ENCODE data around the gene ACOD1. TPM values are rescaled to one million over a fixed set of nuclear protein-coding genes. Genes with fewer than 3 reads are reported as not detected.
"Not testable (repeated sequence)": the region's sequence is repeated elsewhere in the genome, so short reads cannot be mapped to it uniquely, and the experiment has no call there.

ACOD1 gene
- total RNA-seq, 2 experiments from 2014 or later: not detected

- CTCF ChIA-PET: no interaction called here
- POLR2A ChIA-PET: no interaction called here
Observed at GRCh38 chr13:76944456-76944855, 3.9 kb upstream of the ACOD1 start.

GRCh38 chr13:76950101-76950500 is 1.8 kb downstream of the ACOD1 start:
- ChIA-PET CTCF (no interaction called here), POLR2A (no interaction called here)

- ChIA-PET CTCF (no interaction called here), POLR2A (no interaction called here)
Observed at GRCh38 chr13:76953968-76954367, 5.7 kb downstream of the ACOD1 start.

GRCh38 chr13:76954538-76954937 is 6.2 kb downstream of the ACOD1 start:
- ChIA-PET POLR2A (no interaction called here), CTCF (no interaction called here)

GRCh38 chr13:76955193-76955592 is 6.9 kb downstream of the ACOD1 start:
- POLR2A ChIA-PET: no interaction called here
- CTCF ChIA-PET: no interaction called here

GRCh38 chr13:76955661-76956060 is 7.3 kb downstream of the ACOD1 start:
- POLR2A ChIA-PET: no interaction called here

GRCh38 chr13:76958841-76959432 is 10.6 kb downstream of the ACOD1 start:
- ChIA-PET CTCF (no interaction called here), POLR2A (no interaction called here)

More at GRCh38 chr13:76955661-76956060, 7.3 kb downstream of the ACOD1 start:
- CTCF ChIA-PET: no interaction called here

GRCh38 chr13:76959734-76960133 is 11.4 kb downstream of the ACOD1 start:
- CTCF ChIA-PET, POLR2A ChIA-PET: not testable (repeated sequence)

GRCh38 chr13:76965759-76966421 is 17.6 kb downstream of the ACOD1 start:
- POLR2A ChIA-PET: no interaction called here

GRCh38 chr13:76967031-76967430 is 18.7 kb downstream of the ACOD1 start:
- CTCF ChIA-PET: no interaction called here
- POLR2A ChIA-PET: no interaction called here

More at GRCh38 chr13:76965759-76966421, 17.6 kb downstream of the ACOD1 start:
- CTCF ChIA-PET: interaction anchor here (1.7 kb wide), 1 partner anchor 14 kb away, joined by 4 read pairs; no protein-coding TSS in a partner anchor

GRCh38 chr13:76968041-76968440 is 19.7 kb downstream of the ACOD1 start:
- POLR2A ChIA-PET: no interaction called here
- CTCF ChIA-PET: no interaction called here

GRCh38 chr13:76969488-76970365 is 21.4 kb downstream of the ACOD1 start:
- ChIA-PET POLR2A (no interaction called here), CTCF (interaction anchor here (1.6 kb wide), 1 partner anchor 11 kb away, joined by 6 read pairs; no protein-coding TSS in a partner anchor)

GRCh38 chr13:76971215-76971614 is 22.9 kb downstream of the ACOD1 start:
- ChIA-PET CTCF (no interaction called here), POLR2A (no interaction called here)

GRCh38 chr13:76971851-76972829 is 23.8 kb downstream of the ACOD1 start:
- ChIA-PET CTCF (no interaction called here), POLR2A (no interaction called here)

GRCh38 chr13:76973920-76974617 is 25.8 kb downstream of the ACOD1 start:
- ChIA-PET CTCF (no interaction called here), POLR2A (no interaction called here)

- ChIA-PET POLR2A (no interaction called here), CTCF (no interaction called here)
Observed at GRCh38 chr13:76974618-76974975, 26.3 kb downstream of the ACOD1 start.

- CTCF ChIA-PET: interaction anchor here (1.3 kb wide), 1 partner anchor 15 kb away, joined by 4 read pairs; no protein-coding TSS in a partner anchor
- POLR2A ChIA-PET: no interaction called here
Observed at GRCh38 chr13:76975863-76976262, 27.6 kb downstream of the ACOD1 start.

- ChIA-PET CTCF (interaction anchor here (1.3 kb wide), 1 partner anchor 14 kb away, joined by 4 read pairs; no protein-coding TSS in a partner anchor), POLR2A (no interaction called here)
Observed at GRCh38 chr13:76976490-76976889, 28.2 kb downstream of the ACOD1 start.

GRCh38 chr13:76976929-76977328 is 28.6 kb downstream of the ACOD1 start:
- POLR2A ChIA-PET: no interaction called here
- CTCF ChIA-PET: interaction anchor here (1.3 kb wide), 1 partner anchor 14 kb away, joined by 4 read pairs; no protein-coding TSS in a partner anchor
